ENCODE results near the gene PET100.

Gene PET100

DNA sequence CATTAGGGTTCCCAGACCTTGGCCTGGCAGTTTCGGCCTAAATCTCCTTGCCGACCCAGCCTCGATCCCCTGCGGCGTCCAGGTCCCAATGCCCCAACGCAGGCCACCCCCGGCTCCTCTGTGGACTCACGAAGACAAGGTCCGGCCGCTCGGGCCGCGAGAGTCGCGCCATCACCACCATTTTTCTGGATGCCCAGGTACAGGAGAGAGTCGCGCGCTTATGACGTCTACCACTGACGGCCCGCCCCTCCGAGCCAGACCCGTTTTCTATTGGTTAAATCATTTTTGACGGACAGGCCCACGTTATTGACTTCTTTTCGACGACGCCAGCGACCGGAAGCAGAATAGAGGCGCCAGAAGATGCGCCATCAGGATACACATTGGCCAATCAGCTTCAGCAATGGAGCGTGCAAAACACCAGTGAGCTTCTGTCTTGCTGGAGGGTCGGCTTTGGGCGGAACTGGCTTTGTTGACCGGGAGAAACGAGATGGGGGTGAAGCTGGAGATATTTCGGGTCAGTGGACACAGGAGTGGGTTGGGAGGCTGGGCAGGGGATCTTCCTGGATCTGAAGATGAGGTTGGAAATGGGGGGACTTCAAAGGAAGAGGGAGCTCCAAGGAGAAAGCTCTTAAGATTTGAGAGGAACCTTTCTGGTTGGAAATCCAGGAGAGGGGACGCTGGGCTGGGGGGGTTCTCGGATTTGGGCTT, at the start of gene PET100, which contains the start of gene XAB2:
Gene PET100 (plus strand): TSS at position 447 of the 708 bp plus-strand sequence. CDS start 41 bp downstream, at position 488.
Gene XAB2 (minus strand): TSS at position 199 of the 708 bp plus-strand sequence. CDS start 18 bp downstream, at position 181.
- DNase-seq, result peak; percentile 97

DNA sequence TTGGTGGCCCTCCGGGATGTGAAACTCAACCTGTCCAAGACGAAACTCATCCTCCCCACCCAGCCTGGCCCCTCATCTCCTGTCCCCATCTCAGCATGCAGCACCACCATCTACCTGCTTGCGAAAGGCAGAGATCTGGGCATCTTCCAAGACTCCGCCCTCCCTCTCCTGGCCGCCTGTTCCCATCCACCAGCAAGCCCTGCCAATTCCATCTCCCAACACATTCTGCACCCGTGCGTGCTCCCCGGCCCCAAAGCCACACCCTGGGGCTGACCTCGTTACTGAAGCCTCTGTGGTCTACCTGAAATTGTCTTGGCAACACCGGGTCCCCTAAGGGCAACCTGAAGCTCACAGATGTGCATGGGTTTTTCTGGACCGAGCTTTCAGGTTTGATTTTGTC, 47.1 kb upstream of the PET100 start:
- DNase-seq, result no peak

GRCh38 chr19:7589822-7590221, 39.8 kb upstream of the PET100 start:
- DNase-seq, result no peak

GRCh38 chr19:7590256-7590655, 39.3 kb upstream of the PET100 start:
- no peak for DNase-seq

DNA sequence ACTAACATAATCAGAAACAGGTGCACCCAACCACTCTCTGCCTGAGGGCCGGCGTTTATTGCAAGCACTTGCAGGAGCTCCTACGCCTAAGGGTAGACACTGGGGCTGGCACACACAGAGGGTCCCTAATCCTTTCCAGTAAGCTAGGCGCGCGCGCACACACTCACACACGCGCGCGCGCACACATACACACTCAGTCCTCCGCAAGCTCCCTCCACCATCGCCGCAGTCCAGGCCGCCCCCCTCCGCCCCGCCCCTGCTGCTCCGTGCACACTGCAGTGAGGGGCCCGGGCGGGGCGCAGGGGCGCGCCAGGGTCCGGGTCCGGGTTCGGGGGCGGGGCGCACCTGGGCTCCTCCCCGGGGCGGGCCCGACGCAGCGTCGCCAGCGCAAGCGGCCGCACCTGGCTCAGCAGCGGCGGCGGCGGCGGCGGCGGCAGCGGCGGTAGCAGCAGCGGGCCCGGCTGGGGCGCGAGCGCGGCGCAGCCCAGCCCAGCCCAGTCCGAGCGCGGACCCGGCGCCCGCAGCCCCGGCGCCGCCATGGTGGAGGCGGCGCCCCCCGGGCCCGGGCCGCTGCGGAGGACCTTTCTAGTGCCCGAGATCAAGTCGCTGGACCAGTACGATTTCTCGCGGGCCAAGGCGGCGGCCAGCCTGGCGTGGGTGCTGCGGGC, 34.0 kb upstream of the PET100 start, which contains the start of gene CAMSAP3:
Gene CAMSAP3 (plus strand): TSS at position 398 of the 668 bp plus-strand sequence. CDS start 140 bp downstream, at position 538.
- DNase-seq, result peak; percentile 74

- no peak for DNase-seq
Measured at GRCh38 chr19:7596211-7596937, 33.2 kb upstream of the PET100 start.

- DNase-seq, result no peak
Measured at GRCh38 chr19:7597689-7598088, 31.9 kb upstream of the PET100 start.

- DNase-seq, result no peak
Measured at GRCh38 chr19:7598180-7598579, 31.4 kb upstream of the PET100 start.

DNA sequence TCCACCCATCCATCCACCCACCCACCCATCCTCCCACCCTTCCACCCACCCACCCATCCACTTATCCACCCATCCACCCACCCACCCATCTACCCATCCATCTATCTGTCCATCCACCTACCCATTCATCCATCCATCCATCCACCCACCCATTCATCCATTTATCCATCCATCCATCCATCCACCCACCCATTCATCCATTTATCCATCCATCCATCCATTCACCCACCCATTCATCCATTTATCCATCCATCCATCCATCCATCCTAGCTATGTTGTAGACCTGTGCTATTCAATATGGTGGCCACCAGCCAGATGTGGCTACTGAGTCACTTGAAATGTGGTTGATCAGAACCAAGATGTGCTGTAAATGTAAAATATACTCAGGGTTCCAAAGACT, 28.9 kb upstream of the PET100 start:
- no peak for DNase-seq

DNA sequence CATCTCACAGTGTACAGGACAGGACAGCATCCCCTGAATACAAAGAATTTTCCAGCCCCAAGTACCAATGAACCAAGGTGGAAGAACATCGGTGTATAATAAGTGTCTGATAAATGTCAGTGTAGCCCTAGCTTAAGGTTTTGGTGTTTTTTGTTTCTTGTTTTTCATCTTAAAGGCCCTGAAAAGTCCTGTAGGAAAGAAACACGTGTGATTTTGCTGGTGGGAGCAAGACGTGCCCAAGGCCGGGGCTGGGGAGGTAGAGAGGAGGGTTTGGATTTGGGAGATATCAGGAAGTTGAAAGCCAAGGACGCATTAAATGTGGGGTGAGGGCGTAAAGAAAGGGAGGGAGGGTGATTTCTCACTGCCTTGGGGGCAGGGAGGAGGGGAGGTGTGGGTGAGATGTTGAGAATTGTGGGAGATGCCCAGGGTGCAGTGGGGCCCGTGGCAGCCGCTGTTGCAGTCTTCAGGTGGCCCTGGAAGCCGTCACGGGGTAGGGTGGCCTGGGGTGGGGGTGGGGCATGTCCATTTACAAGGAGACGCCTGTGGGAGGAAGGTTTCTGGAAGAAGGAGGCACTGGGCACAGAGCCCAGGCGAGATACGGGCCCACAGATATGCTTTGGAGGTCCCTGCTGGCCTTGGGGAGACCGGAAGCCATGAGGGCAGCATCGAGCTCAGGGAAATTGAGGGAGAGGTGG, 27.2 kb upstream of the PET100 start:
- no peak for DNase-seq

DNA sequence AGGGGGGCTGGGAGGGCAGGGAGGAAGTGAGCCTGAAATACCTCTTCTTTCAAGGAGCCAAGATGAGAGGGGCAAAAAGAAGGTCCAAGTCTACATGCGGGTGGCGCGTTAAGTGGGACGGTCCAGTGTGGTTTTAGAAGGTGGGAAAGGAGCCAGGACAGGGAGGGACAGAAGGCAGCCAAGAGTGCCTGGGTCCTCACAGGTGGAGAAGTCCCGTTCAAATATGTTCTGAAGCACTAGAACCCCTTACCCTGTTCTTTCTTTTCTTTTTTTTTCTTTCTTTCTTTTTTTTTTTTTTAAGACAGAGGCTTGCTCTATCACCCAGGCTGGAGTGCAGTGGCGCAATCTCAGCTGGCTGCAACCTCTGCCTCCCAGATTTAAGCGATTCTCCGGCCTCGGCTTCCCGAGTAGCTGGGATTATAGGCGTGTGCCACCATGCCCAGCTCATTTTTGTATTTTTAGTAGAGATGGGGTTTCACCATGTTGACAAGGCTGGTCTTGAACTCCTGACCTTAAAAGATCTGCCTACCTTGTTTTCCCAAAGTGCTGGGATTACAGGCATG, 26.6 kb upstream of the PET100 start:
- DNase-seq, result no peak

- DNase-seq, result no peak
Measured at GRCh38 chr19:7603919-7604318, 25.7 kb upstream of the PET100 start.

DNA sequence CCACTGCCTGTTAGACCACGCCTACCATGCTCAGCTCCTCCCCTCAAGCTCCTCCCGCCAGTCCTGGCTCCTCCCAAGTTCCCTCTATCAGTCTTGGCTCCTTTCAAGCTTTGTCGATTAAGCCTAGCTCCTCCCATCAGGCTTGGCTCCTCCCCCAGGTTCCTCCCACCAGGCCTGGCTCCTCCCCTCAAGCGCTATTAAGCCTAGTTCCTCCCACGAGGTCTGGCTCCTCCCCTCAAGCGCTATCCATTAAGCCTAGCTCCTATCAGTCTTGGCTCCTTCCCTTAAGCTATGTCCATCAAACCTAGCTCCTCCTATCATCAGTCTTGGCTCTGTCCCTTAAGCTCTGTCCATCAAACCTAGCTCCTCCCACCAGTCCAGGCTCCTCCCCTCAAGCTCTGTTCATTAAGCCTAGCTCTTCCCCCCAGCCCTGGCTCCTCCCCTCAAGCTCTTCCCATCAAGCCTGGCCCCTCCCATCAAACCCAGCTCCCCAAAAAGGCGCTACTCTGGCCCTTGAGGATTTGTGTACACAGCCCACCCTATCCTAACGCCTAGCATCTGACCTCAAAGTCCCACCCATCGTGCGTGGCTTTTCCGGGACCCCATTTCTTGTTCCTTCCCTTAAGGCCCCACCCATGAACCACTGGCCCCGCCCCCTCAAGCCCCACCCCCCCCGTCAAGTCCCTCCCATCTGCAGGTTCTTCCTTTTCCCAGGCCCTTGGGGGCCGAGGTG, 23.9 kb upstream of the PET100 start:
- no peak for DNase-seq

- no peak for DNase-seq
Measured at GRCh38 chr19:7606289-7606688, 23.3 kb upstream of the PET100 start.

DNA sequence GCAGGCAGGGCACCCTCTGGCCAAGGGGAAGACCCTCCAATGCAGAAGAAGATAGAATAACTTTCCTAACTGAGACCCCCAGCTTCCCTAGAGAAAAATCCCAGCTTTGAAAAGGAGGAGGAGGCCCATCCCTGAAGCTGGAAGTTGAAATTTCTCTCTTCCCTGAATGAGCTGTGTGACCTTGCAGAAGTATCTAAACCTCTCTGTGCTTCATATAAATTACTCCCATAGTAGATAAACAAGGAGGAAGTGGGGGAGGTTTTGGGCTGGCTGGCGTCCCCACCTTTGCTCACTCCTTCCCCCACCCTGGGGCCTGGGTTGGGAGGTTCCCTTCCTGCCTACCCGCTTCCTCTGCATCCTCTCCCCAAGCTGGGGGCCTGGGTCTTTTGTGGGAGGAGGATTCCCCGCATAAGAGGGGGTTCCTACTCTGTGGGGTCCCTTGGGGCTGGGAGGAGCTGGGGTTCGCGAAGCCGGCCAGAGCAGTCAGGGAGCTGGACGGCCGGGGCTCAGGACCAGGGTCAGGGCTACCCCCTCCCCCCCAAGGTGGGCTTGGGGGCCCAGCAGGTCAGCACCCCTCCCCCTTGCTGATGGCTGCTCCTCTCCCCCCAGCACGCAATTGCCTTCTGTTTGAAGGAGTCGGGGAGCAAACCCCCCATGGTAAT, 22.2 kb upstream of the PET100 start:
- no peak for DNase-seq

DNA sequence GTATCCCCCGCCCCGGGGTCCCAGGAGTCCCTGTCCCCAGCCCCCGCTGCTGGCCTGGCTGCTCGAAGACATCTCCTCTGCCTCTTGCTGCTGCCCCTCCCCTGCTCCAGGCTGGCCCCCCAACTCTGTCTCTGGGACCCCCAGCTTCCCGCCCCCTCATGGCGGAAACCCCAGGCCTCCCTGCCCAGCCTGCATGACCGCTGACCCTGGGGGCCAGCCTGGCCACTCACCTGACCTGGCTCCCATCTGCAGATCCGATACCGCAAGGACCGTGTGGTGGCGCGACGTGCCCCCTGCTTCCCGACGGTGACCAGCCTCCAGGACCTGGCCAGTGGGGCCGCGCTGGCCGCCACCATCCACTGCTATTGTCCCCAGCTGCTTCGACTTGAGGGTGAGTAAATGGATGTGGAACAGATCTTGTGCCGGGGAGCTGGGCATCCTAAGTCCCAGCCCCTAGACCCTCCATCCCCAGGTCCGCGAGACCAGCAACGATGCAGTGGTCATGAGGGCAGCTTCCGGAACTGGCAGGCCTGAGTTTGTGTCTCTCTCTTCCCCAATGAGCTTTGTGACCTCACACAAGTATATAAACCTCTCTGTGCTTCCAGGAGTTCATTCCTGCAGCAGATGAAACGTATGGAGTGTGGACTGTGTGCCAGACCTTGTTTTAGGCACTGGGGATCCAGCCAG, 21.6 kb upstream of the PET100 start:
- no peak for DNase-seq

GRCh38 chr19:7610491-7611240, 18.9 kb upstream of the PET100 start:
- no peak for DNase-seq

GRCh38 chr19:7611541-7612279, 17.9 kb upstream of the PET100 start:
- no peak for DNase-seq
